Stimulated activated CD4-positive, alpha-beta T cell treated with anti-CD3 and anti-CD28 coated beads, Interleukin-12 subunit alpha, Interleukin-12 subunit beta, amount 100 ng/mL, for 24 hours (primary cell): ENCODE results near the gene LOXL3.

ENCODE experiments used
- DNase-seq, 2 experiments: peaks; one replicate each; pipeline ENCODE4 v3.0.0-alpha.2; 2020; ENCODE audit warnings: low read depth in 2 of 2

The LOXL3 gene

DNA sequence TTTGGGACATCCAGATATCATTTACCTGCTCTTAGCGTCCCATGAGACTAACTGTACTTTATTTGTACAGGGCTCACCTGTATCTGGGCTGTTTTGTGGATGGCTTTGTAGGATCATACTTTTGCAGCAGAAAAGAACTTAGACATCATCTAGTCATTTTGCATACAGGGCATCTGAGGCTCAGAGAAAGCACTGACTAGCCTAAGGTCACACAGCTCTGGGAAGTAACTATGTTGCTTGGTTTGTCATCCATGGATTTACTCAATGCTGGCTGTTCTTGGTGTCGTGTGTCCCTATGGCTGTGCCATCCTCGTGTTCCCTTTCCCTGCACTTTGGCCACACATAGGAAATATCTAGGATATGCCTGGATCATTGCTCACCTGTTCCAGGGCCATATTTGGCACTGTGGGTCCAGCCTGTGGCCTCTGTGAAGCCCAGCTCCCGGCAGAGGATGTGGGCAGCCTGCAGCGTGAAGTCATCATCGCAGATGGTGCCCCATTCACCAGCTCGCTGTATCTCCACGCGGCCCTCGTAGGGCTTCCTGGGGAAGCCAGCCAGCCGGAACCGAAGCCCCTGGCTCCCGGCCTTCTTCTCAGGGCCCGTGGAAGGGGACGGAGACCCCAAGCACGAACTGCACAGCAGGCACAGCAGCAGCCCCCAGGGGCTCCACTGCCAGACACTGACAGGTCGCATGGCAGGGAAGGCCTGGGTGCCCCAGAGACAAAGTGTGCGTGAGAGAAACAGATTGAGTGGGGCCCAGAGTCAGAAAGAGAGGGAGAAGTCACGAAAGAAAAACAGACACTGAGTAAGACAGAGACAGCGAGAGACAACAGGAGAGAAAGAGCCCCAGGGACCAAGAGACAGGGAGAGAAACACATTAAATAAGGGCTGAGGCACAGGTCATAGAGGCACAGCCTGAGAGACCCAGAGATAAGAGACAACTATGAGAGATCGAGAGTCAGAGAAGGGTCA, 1.5 kb downstream of the LOXL3 start:
- DNase-seq, result no peak

DNA sequence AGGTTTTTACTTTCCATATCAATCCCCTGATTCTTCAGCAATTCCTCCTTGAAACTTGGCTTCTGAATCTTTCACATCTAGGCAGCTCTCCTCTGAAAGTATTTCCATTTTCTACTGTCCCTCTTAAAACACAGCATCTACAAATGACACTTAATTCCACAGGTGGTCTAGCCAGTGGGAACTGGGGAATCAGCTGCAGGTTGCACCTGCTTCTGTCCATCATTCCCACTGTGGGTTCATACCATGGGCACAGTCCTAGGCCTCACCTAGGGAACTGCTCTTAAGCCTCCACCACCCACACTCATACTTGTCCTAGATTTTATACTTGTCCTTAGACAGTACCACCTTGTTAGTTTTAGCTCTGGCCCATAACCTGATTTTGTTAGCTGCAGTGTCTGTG, 2.2 kb downstream of the LOXL3 start:
- DNase-seq, result no peak

DNA sequence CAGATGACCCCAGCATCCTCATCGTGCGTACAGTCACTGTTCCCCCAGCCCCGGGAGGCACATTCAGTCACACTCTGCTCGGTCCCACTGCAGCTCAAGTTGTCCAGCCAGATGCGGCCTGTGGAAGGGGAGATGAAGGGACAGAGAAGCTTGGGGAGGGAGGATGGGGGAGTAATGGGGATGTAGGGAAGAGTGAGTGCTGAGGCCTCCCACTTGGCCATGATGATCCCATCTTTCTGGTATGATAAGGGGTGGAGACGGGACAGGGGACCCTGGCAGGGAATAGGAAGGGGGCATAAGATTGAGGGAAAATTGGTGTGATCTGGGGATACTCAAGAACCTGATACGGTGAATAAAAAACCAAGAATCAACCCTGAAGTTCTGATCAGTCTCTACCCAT, 3.5 kb downstream of the LOXL3 start:
- DNase-seq, result no peak

DNA sequence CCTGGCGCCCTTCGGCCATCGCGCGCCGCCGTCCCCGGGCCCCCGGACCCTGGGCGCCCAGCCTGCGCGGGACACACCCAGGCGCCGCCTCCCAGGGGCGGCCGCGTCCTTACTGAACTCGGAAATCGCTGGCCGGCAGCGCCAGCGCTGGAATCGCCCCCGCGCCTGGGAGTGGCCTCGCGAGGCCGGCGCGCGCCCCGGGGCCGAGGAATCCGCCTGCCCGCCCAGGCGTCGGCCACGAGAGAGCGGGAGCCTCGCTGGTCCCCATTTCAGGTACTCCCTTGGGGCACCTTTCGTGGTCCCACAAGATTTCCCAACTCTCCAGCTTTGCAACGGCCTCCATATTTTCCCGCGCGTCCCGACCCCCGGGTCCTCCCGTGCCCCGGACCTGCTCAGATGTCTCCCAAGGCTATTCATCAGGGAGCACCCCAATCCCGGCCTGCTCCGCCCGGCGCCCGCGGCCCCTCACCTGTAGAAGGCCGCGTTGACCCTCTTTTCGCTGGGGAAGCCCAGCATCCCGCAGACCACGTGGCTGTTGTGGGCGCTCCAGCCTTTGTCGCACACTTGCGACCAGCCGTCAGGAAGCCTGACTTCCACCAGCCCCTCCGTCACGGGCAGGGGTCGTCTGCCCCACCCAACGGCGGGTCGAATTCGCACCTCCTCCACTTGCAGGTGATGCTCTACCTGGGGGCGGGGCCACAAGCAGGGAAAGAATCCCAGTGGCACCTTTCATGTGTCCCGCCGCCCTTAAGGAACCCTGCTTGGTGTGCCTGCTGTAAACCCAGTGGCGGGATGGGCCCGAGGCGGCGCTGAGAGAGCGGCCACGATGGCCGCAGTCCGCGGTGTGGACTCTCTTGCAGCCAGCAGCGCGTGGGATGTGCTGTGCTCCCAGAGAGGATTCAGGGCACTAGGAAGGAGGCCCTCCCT, 4.6 kb downstream of the LOXL3 start:
- no peak for DNase-seq

DNA sequence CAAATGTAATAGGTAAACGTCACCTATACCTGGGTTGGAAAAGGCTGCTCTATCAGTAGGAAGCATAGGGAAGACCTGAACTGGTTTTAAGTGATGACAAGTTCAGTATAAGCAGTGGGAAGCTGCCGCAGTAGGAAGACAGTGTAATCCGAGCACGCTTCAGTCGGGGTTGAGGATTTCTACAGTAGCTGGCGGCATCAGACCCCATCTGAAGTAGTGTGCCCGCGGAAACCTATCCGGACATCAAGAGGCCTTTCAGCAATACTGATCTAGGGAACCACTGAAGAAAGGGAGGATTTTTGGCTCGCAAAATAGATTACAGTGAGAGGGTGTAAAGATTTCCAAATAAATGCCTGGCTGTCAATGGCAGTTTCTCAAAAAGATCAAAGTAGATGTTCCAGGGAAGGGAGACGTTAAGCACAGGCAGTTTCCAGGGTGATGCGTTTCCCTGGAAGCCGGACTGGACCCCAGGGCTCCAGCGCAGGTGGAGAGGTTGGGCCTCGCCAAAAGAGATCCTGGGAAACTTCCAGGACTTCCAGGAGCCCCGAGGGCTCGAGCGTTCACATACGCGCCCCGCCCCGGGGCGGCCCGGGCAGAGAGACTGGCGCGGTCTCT, 5.3 kb downstream of the LOXL3 start:
- no peak for DNase-seq

DNA sequence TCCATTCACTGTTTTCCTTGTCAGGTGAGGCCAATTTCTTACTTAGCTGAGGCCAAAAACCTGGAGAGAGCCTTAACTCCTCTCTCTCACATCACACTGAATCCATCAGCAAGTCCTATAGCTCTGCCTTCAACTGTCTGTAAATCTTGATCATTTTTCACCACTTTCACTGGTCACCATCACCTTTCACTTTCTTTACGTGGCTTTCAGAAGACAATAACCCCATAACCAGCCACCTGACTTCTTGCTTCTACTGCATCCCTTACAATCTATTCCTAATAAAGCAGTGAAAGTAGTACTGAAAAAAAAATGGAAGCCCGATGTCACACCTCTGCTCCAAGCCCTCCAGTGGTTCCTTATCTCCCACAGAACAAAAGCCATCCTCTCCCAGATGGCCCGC, 7.7 kb downstream of the LOXL3 start:
- DNase-seq, result no peak

DNA sequence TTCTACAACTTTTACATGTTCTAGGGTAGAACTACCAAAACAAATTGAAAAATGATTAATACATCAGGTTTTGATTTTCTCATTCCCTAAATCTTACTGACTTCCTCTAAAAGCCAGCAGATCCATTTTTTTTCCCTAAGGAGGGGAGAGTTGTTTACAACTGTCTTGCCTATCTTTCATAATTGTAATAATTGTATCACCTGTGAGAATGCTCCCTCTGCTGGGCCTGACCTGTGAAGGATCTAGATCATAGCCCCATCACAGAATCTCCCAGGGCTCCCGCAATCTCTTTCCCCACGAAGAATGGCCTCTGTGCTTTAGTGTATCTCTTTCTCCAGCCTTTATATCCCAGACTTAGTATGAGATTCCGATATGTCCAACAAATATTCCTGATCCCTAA, 9.1 kb downstream of the LOXL3 start:
- DNase-seq, result no peak

DNA sequence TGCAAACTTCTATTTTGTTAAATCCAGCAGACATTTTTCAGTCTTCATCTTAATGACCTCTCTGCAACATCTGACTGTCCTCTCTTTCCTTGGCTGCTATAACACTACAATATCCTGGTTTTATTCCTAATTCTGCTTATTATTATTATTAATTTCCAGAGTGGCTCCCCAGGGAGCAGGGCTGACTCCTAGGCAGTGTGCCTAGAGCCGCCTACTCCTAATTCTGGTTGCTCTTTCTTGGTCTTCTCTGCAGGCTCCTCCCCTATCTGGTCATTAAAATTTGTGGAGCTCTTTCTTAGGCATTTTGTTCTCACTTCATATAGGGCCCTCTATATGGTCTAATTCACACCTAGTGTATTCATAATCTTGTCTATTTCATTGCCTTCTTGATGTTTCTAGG, 10.8 kb downstream of the LOXL3 start:
- DNase-seq, result no peak

DNA sequence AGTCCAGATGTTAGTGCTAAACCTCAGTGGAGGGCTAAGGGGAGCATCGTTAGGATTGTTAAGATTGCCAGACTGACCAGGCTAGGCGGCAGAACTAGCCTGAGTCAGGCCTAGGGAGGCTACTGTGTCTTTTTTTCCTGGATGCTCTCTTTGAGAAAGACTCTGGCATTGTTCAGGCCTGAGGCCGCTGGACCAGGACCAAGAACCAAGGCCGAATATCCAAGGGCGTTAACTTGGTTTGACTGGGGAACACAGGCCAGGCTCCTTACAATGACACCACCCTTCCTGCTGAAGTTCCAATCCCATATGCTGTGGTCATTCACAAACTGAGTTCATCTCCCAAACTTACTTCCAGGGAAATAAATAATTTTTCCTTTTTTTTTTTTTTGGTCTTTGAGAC, 13.5 kb downstream of the LOXL3 start:
- no peak for DNase-seq

DNA sequence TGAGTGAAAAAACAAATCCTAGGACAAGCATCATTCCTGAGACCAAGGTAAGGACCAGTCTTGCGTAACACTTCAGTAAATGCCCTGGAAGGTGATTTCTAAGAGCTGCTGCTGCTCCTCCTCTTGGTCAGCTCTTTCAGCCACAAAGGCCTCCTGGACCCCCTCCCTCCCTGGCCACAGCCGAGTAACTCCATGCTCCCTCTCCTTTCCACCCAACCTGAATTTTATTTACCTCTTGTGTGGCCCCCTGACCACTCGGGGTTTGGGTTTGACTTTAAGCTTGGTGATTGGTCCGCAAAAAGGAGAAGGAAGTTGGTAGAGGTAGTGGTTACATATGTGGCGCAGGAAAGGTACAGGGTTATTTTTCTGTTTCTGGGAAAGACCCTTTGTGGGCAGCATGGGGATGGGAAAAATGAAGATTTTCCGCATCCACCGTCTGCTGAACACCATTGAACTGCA, 14.8 kb downstream of the LOXL3 start:
- DNase-seq, result no peak

DNA sequence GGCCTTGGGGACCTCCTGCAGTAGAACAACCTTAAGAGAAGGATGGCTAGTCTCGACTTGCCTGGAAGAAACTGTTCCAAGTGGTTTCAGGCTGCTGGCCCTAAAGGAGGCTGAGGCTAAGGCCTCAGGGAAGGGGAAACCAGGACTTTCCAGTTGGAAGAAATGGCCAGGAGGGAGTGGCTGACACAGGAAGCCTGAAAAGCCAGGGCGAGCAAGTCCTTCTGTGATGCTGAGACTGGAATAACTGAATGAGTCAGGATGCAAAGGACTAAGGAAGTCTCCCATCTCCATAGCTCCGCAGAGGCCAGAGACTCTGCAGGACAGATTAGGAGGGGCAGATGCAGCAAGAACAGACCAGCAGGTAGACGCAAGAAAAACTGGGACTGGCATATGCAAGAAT, 16.6 kb downstream of the LOXL3 start:
- no peak for DNase-seq

DNA sequence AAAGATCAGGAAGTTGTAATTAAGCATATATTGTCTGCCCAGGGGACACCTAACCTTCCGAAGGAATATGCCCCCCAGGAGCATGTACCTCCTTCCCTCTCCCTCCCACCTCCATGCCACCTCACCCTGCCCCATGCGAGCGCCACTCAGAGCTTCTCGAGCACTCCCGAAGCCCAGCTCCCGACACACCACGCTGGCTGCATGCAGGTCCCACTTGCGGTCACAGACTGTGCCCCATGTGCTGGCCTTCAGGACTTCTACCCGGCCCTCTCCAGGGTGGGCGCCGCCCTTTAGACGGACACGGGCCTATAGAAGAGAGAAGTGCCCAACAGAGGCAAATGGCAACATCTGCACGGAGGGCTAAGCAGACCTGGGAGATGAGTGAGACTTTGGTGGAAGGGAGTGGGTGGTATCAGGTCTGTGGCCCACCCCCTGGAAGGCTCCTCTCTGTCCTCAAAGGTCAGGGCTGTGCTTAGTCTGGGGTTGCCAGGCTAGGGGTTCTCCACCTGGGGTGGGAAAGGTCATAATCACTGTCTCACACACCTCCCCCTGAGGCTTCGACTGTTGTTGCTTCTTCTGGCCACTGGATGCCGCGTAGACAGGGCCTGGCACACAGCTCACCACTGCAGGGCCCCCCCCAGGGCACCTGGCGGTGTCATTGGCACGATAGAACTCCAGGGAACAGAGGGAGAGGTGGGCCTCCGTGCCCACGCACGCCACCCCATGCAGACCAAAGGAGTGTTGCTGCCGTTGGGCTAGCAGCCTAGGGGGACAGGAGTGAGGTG, 17.4 kb downstream of the LOXL3 start:
- no peak for DNase-seq

DNA sequence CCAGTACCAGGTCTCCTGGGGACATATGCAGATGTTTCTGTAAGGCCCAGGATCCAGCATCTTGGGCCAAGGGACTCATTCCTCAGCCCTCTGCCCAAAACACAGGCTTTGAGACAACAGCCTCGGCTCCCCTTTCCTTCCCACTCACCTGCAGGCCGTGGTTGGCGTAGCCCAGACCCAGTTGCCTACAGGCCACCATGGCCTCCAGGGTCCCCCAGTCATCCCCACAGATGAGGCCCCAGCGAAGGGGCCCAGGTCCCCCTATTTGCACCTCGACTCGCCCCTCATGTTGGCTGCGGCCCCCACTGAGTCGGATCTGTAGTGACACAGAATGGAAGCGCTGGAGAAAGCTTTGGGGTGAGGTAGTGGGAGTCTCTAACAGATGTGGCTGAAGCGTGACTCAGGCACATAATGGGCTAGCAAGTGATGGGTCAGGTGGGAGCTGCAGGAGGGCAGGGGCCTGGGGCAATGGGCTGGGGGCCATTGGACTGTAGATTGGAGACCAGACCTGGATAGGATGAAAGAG, 18.2 kb downstream of the LOXL3 start:
- no peak for DNase-seq

DNA sequence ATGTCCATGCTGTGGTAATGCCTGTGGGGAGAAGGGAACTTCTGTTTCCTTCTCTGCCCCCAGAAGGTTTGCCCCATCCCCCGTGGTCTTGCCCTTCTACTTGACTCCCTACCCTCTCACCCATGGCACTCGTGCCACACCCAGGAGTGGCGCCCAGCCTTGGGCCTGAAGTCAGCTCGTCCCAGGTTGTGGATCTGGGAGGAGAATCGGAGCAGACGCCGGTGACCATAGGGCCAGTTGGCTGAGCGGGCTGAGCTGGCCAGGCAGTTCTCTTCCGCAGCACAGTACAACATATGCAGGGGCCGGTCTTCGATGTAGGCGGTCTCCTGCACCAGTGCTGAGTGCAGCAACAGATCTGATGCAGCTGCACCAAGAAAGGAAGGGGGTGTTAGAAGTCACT, 19.3 kb downstream of the LOXL3 start:
- DNase-seq, result no peak

DNA sequence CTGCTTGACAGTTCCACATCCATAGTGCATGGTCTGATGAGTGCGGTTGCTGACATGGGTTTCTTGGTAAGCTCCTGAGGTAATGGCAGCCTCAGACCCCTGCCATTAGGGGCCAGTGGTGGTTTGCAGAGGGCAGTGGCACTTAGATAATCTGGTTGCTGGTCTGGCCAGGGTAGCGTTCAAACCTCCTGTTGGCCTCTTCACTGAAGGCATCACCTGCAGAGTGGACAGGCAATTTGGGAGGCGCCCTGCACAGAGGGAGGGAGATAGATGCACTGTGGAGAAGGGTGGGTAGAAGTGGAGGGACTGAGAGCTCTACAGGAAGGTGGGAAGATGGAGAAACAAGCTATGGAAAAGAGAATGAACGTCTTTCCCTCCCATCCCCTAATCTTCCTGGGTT, 20.3 kb downstream of the LOXL3 start:
- DNase-seq, result no peak

DNA sequence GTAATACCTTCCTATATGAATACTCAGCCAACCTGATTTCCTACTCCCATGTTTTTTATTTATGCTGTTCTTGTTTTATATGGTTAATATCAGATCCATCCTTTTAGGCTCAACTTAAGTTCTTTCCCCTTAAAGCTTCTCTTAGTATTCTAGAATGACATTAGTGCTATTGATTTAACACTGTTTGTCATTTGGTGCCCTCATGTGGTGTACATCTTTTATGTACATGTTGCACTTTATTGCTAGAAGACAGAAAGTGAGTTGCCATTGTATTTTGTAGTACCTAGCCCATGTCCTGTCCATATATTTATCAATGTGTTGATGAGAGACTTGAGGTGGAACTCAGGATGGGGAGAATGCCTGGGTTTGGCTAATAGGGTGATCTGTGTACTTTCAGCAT, 21.5 kb downstream of the LOXL3 start:
- no peak for DNase-seq

DNA sequence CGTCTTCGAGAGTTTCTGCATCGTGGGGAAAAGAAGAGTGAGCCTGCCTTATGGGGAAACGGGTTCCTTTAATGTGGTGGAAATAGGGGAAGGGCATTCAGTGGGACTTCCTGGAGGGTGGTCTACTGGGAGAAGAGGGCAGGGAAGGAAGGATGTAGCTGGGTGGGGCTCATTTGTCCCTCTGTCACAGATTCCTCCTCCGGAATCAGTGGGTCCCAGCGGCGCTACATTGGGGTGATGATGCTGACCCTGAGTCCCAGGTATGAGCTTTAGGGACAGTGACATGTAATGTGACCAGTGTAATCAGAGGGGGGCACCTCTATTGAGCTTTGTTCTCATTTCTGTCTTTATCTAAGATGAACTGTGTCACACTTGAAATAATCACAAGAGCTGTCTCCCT, 22.1 kb downstream of the LOXL3 start:
- DNase-seq, result no peak

DNA sequence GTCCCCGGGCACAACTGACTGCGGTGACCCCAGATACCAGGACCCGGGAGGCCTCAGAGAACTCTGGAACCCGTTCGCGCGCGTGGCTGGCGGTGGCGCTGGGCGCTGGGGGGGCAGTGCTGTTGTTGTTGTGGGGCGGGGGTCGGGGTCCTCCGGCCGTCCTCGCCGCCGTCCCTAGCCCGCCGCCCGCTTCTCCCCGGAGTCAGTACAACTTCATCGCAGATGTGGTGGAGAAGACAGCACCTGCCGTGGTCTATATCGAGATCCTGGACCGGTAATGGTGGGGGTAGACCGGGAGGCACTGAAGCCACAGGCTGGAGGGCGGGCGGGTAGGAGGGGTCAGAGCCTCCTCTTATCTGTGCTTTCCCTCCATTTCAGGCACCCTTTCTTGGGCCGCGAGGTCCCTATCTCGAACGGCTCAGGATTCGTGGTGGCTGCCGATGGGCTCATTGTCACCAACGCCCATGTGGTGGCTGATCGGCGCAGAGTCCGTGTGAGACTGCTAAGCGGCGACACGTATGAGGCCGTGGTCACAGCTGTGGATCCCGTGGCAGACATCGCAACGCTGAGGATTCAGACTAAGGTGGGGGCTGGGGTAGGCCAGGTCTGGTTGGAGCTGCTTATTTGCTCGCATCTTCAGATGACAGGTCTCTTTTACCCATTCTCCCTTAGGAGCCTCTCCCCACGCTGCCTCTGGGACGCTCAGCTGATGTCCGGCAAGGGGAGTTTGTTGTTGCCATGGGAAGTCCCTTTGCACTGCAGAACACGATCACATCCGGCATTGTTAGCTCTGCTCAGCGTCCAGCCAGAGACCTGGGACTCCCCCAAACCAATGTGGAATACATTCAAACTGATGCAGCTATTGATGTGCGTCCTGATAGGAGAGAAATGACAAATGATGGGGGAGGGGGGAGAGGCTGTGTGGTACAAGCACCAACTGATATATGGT, 23.2 kb downstream of the LOXL3 start:
- DNase-seq, result no peak

DNA sequence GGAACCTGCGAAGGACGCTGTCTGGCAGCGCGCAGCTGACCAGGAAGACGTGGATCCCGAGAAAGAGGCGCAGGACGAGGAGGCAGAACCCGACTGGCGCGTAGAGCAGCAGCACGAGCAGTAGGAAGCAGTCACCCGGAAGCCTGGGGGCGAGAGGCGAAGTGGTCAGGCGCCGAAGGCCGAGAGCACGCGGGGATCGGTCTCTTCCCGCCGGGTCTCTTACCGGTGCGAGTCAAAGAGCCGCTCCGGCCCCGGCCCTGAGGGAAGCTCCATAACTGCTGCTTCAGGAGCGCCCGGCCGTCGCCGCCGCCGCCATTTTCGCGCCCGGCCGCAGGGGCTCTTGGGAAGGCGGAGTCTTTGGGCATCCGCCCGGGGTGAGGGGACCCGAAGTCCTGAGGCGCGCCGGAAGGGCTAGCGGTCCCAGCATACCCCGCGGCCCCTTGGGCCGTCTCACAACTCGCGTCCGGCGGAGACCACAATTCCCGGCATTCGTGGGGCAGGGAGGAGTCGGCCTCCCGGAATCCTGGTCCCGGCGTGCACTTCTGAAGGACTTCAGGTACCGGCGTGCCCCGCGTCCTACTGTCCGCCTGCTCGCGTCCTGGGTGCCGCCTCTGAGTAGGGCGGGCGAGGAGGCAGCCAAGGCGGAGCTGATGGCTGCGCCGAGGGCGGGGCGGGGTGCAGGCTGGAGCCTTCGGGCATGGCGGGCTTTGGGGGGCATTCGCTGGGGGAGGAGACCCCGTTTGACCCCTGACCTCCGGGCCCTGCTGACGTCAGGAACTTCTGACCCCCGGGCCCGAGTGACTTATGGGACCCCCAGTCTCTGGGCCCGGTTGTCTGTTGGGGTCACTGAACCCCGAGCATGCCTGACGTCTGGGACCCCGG, 24.1 kb downstream of the LOXL3 start, which contains the start of the genes AUP1 and HTRA2:
TSS of gene AUP1 (minus strand) at position 350 of the 882 bp plus-strand sequence. CDS start at position 273, 77 bp downstream.
TSS of gene HTRA2 (plus strand) at position 577 of the 882 bp plus-strand sequence. CDS start at position 651, 74 bp downstream.
- peak; percentile 88 to 94 for DNase-seq
